Measurements from ENCODE around the gene RUBCNL. TPM values are rescaled to one million over a fixed set of nuclear protein-coding genes. Genes with fewer than 3 reads are reported as not detected.

The RUBCNL gene
- total and polyA plus RNA-seq, 4 donors = 0.36 to 4.2 (median 0.96) TPM

- Histone ChIP-seq H3K9ac (ENCODE audit: low read depth in 1 of 2, low read length in 2 of 2) (no peak overlapping the region), H3K9me3 (ENCODE audit: control insufficient read depth in 4 of 4, low read length in 3 of 4) (no peaks in the 10 kb centered on the region), H3K36me3 (ENCODE audit: control insufficient read depth in 4 of 4, insufficient read depth in 3 of 4, low read depth in 1 of 4, low read length in 3 of 4) (no peaks in the 10 kb centered on the region), H3K27me3 (ENCODE audit: control insufficient read depth in 4 of 4, insufficient read depth in 4 of 4, low read length in 3 of 4) (no peaks in the 10 kb centered on the region), H3K4me1 (ENCODE audit: control insufficient read depth in 4 of 4, insufficient read depth in 4 of 4, low read length in 3 of 4) (no peaks in the 10 kb centered on the region), H3K27ac (ENCODE audit: low read depth in 1 of 2, low read length in 2 of 2) (no peak overlapping the region), H3K4me3 (ENCODE audit: low read depth in 1 of 3, low read length in 3 of 3) (no peak overlapping the region)
- 91% methylated on average over 1 of the region's 1 CpG for WGBS
- no peak for TF ChIP-seq MAX (IDR thresholded peaks at IDR 0.05)
- TF ChIP-seq HNF4G (IDR thresholded peaks at IDR 0.05) = no peak
- DNase-seq (ENCODE audit: low spot score) = no peak
Measured at GRCh38 chr13:46313024-46313423, 74.0 kb downstream of the RUBCNL start.

GRCh38 chr13:46311217-46311616, 75.8 kb downstream of the RUBCNL start:
- 87% methylated on average over 2 of the region's 2 CpGs for WGBS
- Histone ChIP-seq H3K4me1 (ENCODE audit: control insufficient read depth in 4 of 4, insufficient read depth in 4 of 4, low read length in 3 of 4) (no peaks in the 10 kb centered on the region), H3K9ac (ENCODE audit: low read depth in 1 of 2, low read length in 2 of 2) (no peak overlapping the region), H3K27me3 (ENCODE audit: control insufficient read depth in 4 of 4, insufficient read depth in 4 of 4, low read length in 3 of 4) (no peaks in the 10 kb centered on the region), H3K9me3 (ENCODE audit: control insufficient read depth in 4 of 4, low read length in 3 of 4) (no peaks in the 10 kb centered on the region), H3K36me3 (ENCODE audit: control insufficient read depth in 4 of 4, insufficient read depth in 3 of 4, low read depth in 1 of 4, low read length in 3 of 4) (no peaks in the 10 kb centered on the region), H3K27ac (ENCODE audit: low read depth in 1 of 2, low read length in 2 of 2) (no peak overlapping the region), H3K4me3 (ENCODE audit: low read depth in 1 of 3, low read length in 3 of 3) (no peak overlapping the region)
- no peak for TF ChIP-seq EGR1 (IDR thresholded peaks at IDR 0.05; ENCODE audit: low read depth in 2 of 2)
- TF ChIP-seq YY1 (IDR thresholded peaks at IDR 0.05) = no peak
- no peak for TF ChIP-seq HNF4G (IDR thresholded peaks at IDR 0.05)
- TF ChIP-seq SP1 (IDR thresholded peaks at IDR 0.05) = no peak
- TF ChIP-seq REST (IDR thresholded peaks at IDR 0.05) = no peak
- no peak for TF ChIP-seq RAD21 (IDR thresholded peaks at IDR 0.05)
- TF ChIP-seq NR2F2 (IDR thresholded peaks at IDR 0.05) = no peak
- DNase-seq (ENCODE audit: low spot score) = no peak

GRCh38 chr13:46310066-46310465, 77.0 kb downstream of the RUBCNL start:
- Histone ChIP-seq H3K9me3 (ENCODE audit: control insufficient read depth in 4 of 4, low read length in 3 of 4) (no peaks in the 10 kb centered on the region), H3K4me1 (ENCODE audit: control insufficient read depth in 4 of 4, insufficient read depth in 4 of 4, low read length in 3 of 4) (no peaks in the 10 kb centered on the region), H3K27me3 (ENCODE audit: control insufficient read depth in 4 of 4, insufficient read depth in 4 of 4, low read length in 3 of 4) (no peaks in the 10 kb centered on the region), H3K9ac (ENCODE audit: low read depth in 1 of 2, low read length in 2 of 2) (no peak overlapping the region), H3K36me3 (ENCODE audit: control insufficient read depth in 4 of 4, insufficient read depth in 3 of 4, low read depth in 1 of 4, low read length in 3 of 4) (no peaks in the 10 kb centered on the region), H3K4me3 (ENCODE audit: low read depth in 1 of 3, low read length in 3 of 3) (no peak overlapping the region), H3K27ac (ENCODE audit: low read depth in 1 of 2, low read length in 2 of 2) (no peak overlapping the region)
- no peak for DNase-seq (ENCODE audit: low spot score)
- TF ChIP-seq YY1 (IDR thresholded peaks at IDR 0.05) (no peak), RXRA (IDR thresholded peaks at IDR 0.05) (no peak), ZBTB33 (IDR thresholded peaks at IDR 0.05) (no peak), REST (IDR thresholded peaks at IDR 0.05) (no peak), GABPA (IDR thresholded peaks at IDR 0.05 in 1 of 2, conservative IDR thresholded peaks at IDR 0.05 in 1 of 2) (no peak), MAX (IDR thresholded peaks at IDR 0.05) (no peak)
- 87% methylated on average over 1 of the region's 1 CpG for WGBS

All from liver (tissue), 9 donors.